HepG2 (cell line): ENCODE measurements around the gene INAFM1. TPM values are rescaled to one million over a fixed set of nuclear protein-coding genes. Genes with fewer than 3 reads are reported as not detected.

Experiments used
- ISL2 ChIP-seq: sonication (generic); formaldehyde crosslinking; IDR thresholded peaks from 2 replicates; pipeline ENCODE4 v1.5.0; 2020; ENCODE audit warnings: missing genetic modification reagents
- KDM5B ChIP-seq: sonication (generic); formaldehyde crosslinking; IDR thresholded peaks from 2 replicates; pipeline ENCODE4 v1.4.0; 2020; ENCODE audit warnings: missing genetic modification reagents, mild to moderate bottlenecking, borderline replicate concordance
- LCORL ChIP-seq, 2 experiments: fragments of 450-650 bp in 1 of 2; sonication (generic) in 1 of 2; formaldehyde crosslinking in 1 of 2; IDR thresholded peaks; 2 replicates each; pipeline versions ENCODE4 v1.5.0 to v1.6.1; 2017 to 2020; ENCODE audit warnings: antibody characterized with exemption in 1 of 2, missing genetic modification reagents in 1 of 2
- MEIS2 ChIP-seq: sonication (generic); formaldehyde crosslinking; IDR thresholded peaks from 2 replicates; pipeline ENCODE4 v1.9.0; 2021; ENCODE audit warnings: mild to moderate bottlenecking, missing genetic modification reagents
- RBM39 ChIP-seq: fragments of 200-400 bp; formaldehyde crosslinking; IDR thresholded peaks from one replicate; pipeline ENCODE4 v1.6.1; 2018; ENCODE audit warnings: antibody characterized with exemption, mild to moderate bottlenecking, low read depth, low read length; ENCODE audit not compliant: poor library complexity, severe bottlenecking
- ZNF160 ChIP-seq: sonication (generic); formaldehyde crosslinking; IDR thresholded peaks from 2 replicates; pipeline ENCODE4 v1.8.0; 2022; ENCODE audit warnings: mild to moderate bottlenecking, inconsistent platforms, missing genetic modification reagents
- ZNF652 ChIP-seq: IDR thresholded peaks from 2 replicates; pipeline ENCODE4 v1.6.1; 2016; ENCODE audit warnings: low read depth, borderline replicate concordance
- ZNF878 ChIP-seq: sonication (generic); formaldehyde crosslinking; IDR thresholded peaks from 2 replicates; pipeline ENCODE4 v1.8.1; 2023; ENCODE audit warnings: mild to moderate bottlenecking, missing genetic modification reagents, moderate library complexity
- polyA plus RNA-seq, 8 experiments: library from polyadenylated mRNA; depleted of rRNA in 3 of 8; stranded (reverse) in 7 of 8; unstranded in 1 of 8; fragments of >200 nt; fragmentation: Illumina TruSeq in 4 of 8; extraction: Trizol in 4 of 8; gene quantifications; 2 replicates each; pipeline versions ENCODE4 v1.2.1 to v1.2.3, GENCODE V29; 2011 to 2016; ENCODE audit warnings: low read depth in 4 of 8, missing spikeins in 1 of 8, mixed read lengths in 1 of 8; ENCODE audit not compliant: insufficient read depth in 1 of 8
- total RNA-seq, 5 experiments: library from RNA; depleted of rRNA; stranded (reverse); fragments of >200 nt; fragmentation: Illumina TruSeq; extraction: Trizol; gene quantifications; 2 replicates each; pipeline ENCODE4 v1.2.3, GENCODE V29; 2016; ENCODE audit warnings: low read depth in 1 of 5
- TF ChIP-seq, protein P1 (sequence below): sonication (generic); formaldehyde crosslinking; IDR thresholded peaks from 2 replicates; pipeline ENCODE4 v1.5.0; 2020; ENCODE audit warnings: missing genetic modification reagents
- TF ChIP-seq, protein P2 (sequence below): sonication (generic); formaldehyde crosslinking; IDR thresholded peaks from 2 replicates; pipeline ENCODE4 v1.5.1; 2020; ENCODE audit warnings: mild to moderate bottlenecking, moderate library complexity, missing genetic modification reagents
- TF ChIP-seq, protein P3 (sequence below): sonication (generic); formaldehyde crosslinking; IDR thresholded peaks from 2 replicates; pipeline ENCODE4 v1.4.0; 2020; ENCODE audit warnings: missing genetic modification reagents
- TF ChIP-seq, protein P4 (sequence below): sonication (generic); formaldehyde crosslinking; IDR thresholded peaks from 2 replicates; pipeline ENCODE4 v1.4.0; 2020; ENCODE audit warnings: missing genetic modification reagents
- TF ChIP-seq, protein P5 (sequence below): sonication (generic); formaldehyde crosslinking; IDR thresholded peaks from 2 replicates; pipeline ENCODE4 v1.8.1; 2022; ENCODE audit warnings: low read depth, mild to moderate bottlenecking, missing genetic modification reagents

INAFM1 gene
- total and polyA plus RNA-seq, 2 of the 13 experiments (the other 11 are each of a cell fraction or from before 2014, with no cell fraction given) = 0.88 to 1.9 TPM

DNA sequence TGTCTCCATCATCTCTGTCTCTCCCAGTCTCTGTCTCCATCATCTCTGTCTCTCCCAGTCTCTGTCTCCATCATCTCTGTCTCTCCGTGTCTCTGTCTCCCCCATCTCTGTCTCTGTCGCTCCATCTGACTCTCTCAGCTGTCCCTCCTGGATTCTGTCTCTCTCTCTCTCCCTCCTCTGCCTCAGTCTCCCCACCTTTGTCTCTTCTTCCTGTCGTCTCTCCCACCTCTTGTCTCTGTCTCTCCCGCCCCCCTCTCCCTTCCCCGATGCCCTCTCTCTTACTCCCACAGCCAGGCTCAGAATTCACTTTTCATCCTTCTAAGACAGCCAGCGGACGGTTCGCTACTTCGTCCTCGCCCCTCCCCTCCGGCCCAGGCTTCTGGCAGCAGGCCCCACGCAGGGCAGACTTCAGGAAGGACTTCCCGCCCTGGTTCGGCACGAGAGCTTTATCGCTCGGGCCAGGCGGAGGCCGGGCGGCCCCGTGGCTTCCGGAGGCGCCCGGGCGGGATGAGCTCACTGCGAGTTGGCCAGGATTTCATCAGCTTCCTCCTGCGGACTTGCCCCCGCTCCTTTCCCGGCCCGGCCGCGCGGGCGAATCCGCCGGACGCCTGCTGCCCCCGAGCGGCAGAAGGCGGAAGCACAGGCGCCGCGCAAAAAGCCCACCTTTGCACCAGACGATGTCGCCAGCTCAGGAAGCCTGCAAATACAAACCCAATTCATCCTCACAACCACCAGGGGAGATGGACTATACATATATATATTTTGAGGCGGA lies 30.7 kb upstream of the INAFM1 start (continued):
- TF ChIP-seq LCORL (IDR thresholded peaks at IDR 0.05) = no peak
- peak; percentile 93 for TF ChIP-seq LCORL (CRISPR knock-in tag; IDR thresholded peaks at IDR 0.05)
- TF ChIP-seq MEIS2 (CRISPR knock-in tag) = peak; percentile 52; the same call in 1 of the 2 replicates
- TF ChIP-seq KDM5B (CRISPR knock-in tag) = peak; percentile 95
- TF ChIP-seq ISL2 (CRISPR knock-in tag) = peak; percentile 78; the same call in 1 of the 2 replicates
- peak; percentile 90; the same call in 1 of the 2 replicates for TF ChIP-seq ZNF878 (CRISPR knock-in tag)
- peak; percentile 42; the same call in 1 of the 2 replicates for TF ChIP-seq ZNF652
- TF ChIP-seq, protein P1, sequence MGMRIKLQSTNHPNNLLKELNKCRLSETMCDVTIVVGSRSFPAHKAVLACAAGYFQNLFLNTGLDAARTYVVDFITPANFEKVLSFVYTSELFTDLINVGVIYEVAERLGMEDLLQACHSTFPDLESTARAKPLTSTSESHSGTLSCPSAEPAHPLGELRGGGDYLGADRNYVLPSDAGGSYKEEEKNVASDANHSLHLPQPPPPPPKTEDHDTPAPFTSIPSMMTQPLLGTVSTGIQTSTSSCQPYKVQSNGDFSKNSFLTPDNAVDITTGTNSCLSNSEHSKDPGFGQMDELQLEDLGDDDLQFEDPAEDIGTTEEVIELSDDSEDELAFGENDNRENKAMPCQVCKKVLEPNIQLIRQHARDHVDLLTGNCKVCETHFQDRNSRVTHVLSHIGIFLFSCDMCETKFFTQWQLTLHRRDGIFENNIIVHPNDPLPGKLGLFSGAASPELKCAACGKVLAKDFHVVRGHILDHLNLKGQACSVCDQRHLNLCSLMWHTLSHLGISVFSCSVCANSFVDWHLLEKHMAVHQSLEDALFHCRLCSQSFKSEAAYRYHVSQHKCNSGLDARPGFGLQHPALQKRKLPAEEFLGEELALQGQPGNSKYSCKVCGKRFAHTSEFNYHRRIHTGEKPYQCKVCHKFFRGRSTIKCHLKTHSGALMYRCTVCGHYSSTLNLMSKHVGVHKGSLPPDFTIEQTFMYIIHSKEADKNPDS (CRISPR knock-in tag) = no peak
- TF ChIP-seq, protein P2, sequence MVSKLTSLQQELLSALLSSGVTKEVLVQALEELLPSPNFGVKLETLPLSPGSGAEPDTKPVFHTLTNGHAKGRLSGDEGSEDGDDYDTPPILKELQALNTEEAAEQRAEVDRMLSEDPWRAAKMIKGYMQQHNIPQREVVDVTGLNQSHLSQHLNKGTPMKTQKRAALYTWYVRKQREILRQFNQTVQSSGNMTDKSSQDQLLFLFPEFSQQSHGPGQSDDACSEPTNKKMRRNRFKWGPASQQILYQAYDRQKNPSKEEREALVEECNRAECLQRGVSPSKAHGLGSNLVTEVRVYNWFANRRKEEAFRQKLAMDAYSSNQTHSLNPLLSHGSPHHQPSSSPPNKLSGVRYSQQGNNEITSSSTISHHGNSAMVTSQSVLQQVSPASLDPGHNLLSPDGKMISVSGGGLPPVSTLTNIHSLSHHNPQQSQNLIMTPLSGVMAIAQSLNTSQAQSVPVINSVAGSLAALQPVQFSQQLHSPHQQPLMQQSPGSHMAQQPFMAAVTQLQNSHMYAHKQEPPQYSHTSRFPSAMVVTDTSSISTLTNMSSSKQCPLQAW (CRISPR knock-in tag) = peak; percentile 87
- TF ChIP-seq ZNF160 (CRISPR knock-in tag) = 0 out of 2 replicates have a peak, but pooled peaks have one; percentile 44
- TF ChIP-seq, protein P3, sequence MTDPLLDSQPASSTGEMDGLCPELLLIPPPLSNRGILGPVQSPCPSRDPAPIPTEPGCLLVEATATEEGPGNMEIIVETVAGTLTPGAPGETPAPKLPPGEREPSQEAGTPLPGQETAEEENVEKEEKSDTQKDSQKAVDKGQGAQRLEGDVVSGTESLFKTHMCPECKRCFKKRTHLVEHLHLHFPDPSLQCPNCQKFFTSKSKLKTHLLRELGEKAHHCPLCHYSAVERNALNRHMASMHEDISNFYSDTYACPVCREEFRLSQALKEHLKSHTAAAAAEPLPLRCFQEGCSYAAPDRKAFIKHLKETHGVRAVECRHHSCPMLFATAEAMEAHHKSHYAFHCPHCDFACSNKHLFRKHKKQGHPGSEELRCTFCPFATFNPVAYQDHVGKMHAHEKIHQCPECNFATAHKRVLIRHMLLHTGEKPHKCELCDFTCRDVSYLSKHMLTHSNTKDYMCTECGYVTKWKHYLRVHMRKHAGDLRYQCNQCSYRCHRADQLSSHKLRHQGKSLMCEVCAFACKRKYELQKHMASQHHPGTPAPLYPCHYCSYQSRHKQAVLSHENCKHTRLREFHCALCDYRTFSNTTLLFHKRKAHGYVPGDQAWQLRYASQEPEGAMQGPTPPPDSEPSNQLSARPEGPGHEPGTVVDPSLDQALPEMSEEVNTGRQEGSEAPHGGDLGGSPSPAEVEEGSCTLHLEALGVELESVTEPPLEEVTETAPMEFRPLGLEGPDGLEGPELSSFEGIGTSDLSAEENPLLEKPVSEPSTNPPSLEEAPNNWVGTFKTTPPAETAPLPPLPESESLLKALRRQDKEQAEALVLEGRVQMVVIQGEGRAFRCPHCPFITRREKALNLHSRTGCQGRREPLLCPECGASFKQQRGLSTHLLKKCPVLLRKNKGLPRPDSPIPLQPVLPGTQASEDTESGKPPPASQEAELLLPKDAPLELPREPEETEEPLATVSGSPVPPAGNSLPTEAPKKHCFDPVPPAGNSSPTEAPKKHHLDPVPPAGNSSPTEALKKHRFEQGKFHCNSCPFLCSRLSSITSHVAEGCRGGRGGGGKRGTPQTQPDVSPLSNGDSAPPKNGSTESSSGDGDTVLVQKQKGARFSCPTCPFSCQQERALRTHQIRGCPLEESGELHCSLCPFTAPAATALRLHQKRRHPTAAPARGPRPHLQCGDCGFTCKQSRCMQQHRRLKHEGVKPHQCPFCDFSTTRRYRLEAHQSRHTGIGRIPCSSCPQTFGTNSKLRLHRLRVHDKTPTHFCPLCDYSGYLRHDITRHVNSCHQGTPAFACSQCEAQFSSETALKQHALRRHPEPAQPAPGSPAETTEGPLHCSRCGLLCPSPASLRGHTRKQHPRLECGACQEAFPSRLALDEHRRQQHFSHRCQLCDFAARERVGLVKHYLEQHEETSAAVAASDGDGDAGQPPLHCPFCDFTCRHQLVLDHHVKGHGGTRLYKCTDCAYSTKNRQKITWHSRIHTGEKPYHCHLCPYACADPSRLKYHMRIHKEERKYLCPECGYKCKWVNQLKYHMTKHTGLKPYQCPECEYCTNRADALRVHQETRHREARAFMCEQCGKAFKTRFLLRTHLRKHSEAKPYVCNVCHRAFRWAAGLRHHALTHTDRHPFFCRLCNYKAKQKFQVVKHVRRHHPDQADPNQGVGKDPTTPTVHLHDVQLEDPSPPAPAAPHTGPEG (CRISPR knock-in tag) = peak; percentile 81; the same call in 1 of the 2 replicates
- peak; percentile 51 for TF ChIP-seq RBM39
- TF ChIP-seq, protein P4, sequence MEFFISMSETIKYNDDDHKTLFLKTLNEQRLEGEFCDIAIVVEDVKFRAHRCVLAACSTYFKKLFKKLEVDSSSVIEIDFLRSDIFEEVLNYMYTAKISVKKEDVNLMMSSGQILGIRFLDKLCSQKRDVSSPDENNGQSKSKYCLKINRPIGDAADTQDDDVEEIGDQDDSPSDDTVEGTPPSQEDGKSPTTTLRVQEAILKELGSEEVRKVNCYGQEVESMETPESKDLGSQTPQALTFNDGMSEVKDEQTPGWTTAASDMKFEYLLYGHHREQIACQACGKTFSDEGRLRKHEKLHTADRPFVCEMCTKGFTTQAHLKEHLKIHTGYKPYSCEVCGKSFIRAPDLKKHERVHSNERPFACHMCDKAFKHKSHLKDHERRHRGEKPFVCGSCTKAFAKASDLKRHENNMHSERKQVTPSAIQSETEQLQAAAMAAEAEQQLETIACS (CRISPR knock-in tag) = no peak
- TF ChIP-seq, protein P5, sequence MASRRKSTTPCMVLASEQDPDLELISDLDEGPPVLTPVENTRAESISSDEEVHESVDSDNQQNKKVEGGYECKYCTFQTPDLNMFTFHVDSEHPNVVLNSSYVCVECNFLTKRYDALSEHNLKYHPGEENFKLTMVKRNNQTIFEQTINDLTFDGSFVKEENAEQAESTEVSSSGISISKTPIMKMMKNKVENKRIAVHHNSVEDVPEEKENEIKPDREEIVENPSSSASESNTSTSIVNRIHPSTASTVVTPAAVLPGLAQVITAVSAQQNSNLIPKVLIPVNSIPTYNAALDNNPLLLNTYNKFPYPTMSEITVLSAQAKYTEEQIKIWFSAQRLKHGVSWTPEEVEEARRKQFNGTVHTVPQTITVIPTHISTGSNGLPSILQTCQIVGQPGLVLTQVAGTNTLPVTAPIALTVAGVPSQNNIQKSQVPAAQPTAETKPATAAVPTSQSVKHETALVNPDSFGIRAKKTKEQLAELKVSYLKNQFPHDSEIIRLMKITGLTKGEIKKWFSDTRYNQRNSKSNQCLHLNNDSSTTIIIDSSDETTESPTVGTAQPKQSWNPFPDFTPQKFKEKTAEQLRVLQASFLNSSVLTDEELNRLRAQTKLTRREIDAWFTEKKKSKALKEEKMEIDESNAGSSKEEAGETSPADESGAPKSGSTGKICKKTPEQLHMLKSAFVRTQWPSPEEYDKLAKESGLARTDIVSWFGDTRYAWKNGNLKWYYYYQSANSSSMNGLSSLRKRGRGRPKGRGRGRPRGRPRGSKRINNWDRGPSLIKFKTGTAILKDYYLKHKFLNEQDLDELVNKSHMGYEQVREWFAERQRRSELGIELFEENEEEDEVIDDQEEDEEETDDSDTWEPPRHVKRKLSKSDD (CRISPR knock-in tag) = peak; percentile 77; the same call in 1 of the 2 replicates
